GM18520 (cell line): ENCODE results near the gene SRGAP2C.
"Not testable (repeated sequence)": the region's sequence is repeated elsewhere in the genome, so short reads cannot be mapped to it uniquely, and the experiment has no call there.

ENCODE experiments used
- ATAC-seq: cut with Tn5 transposase; IDR thresholded peaks from one replicate; pipeline ENCODE4 v1.9.1; 2021; ENCODE audit not compliant: unreplicated experiment

Gene SRGAP2C

GRCh38 chr1:121278202-121278601 lies 93.4 kb downstream of the SRGAP2C start:
- not testable (repeated sequence) for ATAC-seq

- not testable (repeated sequence) for ATAC-seq
These were observed 94.2 kb downstream of the SRGAP2C start for GRCh38 chr1:121278777-121279547.

- ATAC-seq = not testable (repeated sequence)
These were observed 94.7 kb downstream of the SRGAP2C start for GRCh38 chr1:121279548-121279898.

- ATAC-seq = not testable (repeated sequence)
These were observed 96.0 kb downstream of the SRGAP2C start for GRCh38 chr1:121280699-121281317.

GRCh38 chr1:121281480-121281879 lies 96.7 kb downstream of the SRGAP2C start:
- ATAC-seq = not testable (repeated sequence)

GRCh38 chr1:121283587-121284180 lies 98.9 kb downstream of the SRGAP2C start:
- not testable (repeated sequence) for ATAC-seq

- ATAC-seq = not testable (repeated sequence)
These were observed 107.8 kb downstream of the SRGAP2C start for GRCh38 chr1:121292590-121292989.

- not testable (repeated sequence) for ATAC-seq
These were observed 108.8 kb downstream of the SRGAP2C start for GRCh38 chr1:121293263-121294204.

- not testable (repeated sequence) for ATAC-seq
These were observed 109.4 kb downstream of the SRGAP2C start for GRCh38 chr1:121294205-121294570.

GRCh38 chr1:121296563-121296962 lies 111.8 kb downstream of the SRGAP2C start:
- ATAC-seq = not testable (repeated sequence)

GRCh38 chr1:121298529-121298928 lies 113.8 kb downstream of the SRGAP2C start:
- ATAC-seq = not testable (repeated sequence)

GRCh38 chr1:121299514-121300149 lies 114.9 kb downstream of the SRGAP2C start:
- not testable (repeated sequence) for ATAC-seq

GRCh38 chr1:121301876-121302275 lies 117.1 kb downstream of the SRGAP2C start:
- not testable (repeated sequence) for ATAC-seq

- not testable (repeated sequence) for ATAC-seq
These were observed 123.0 kb downstream of the SRGAP2C start for GRCh38 chr1:121307759-121308158.

GRCh38 chr1:121315509-121315908 lies 130.7 kb downstream of the SRGAP2C start:
- not testable (repeated sequence) for ATAC-seq

- not testable (repeated sequence) for ATAC-seq
These were observed 131.3 kb downstream of the SRGAP2C start for GRCh38 chr1:121316081-121316480.

- ATAC-seq = not testable (repeated sequence)
These were observed 133.0 kb downstream of the SRGAP2C start for GRCh38 chr1:121317491-121318468.

GRCh38 chr1:121318687-121319086 lies 133.9 kb downstream of the SRGAP2C start:
- ATAC-seq = not testable (repeated sequence)

GRCh38 chr1:121321660-121322059 lies 136.9 kb downstream of the SRGAP2C start:
- ATAC-seq = not testable (repeated sequence)
